HEK293 (cell line): ENCODE data around the gene SHTN1.
A peak's percentile ranks its signal among the peaks of the same experiment; 100 is the strongest.

Experiments
- CTCF ChIA-PET: fragments of 350-600 bp; formaldehyde crosslinking; extraction: SDS; loops from one replicate; lab custom pipeline; 2021; ENCODE audit warnings: antibody characterized with exemption; lab: Yijun Ruan, JAX
- POLR2A ChIA-PET: fragments of 300-600 bp; formaldehyde crosslinking; extraction: SDS; loops from one replicate; lab custom pipeline; 2020; ENCODE audit warnings: antibody characterized with exemption, inconsistent platforms; lab: Yijun Ruan, JAX
- H3K27ac ChIP-seq: fragments of 200-500 bp; sonication (Bioruptor generic); 2 replicates; pipeline ENCODE4 v1.5.1; 2014; ENCODE audit warnings: low read depth, low read length, control low read depth, inconsistent platforms; ENCODE audit errors: extremely low read depth
- H3K36me3 ChIP-seq, 2 experiments: fragments of 200-500 bp in 1 of 2; sonication (Bioruptor generic) in 1 of 2; 1 replicate in 1 of 2; 2 replicates in 1 of 2; pipeline ENCODE4 v1.5.1; 2014 to 2017; ENCODE audit warnings: inconsistent platforms in 2 of 2, low read length in 2 of 2; ENCODE audit not compliant: control insufficient read depth in 2 of 2, insufficient read depth in 1 of 2
- H3K4me1 ChIP-seq: fragments of 200-500 bp; sonication (Bioruptor generic); 2 replicates; pipeline ENCODE4 v1.5.1; 2014; ENCODE audit warnings: mild to moderate bottlenecking, low read length, inconsistent platforms; ENCODE audit not compliant: control insufficient read depth, insufficient read depth
- H3K4me3 ChIP-seq: 2 replicates; pipeline ENCODE4 v1.5.1; 2011; ENCODE audit warnings: low read depth, mild to moderate bottlenecking, control low read depth, low read length, moderate library complexity
- H3K9me3 ChIP-seq: fragments of 200-500 bp; sonication (Bioruptor generic); 2 replicates; pipeline ENCODE4 v1.5.1; 2014; ENCODE audit warnings: low read depth, low read length, inconsistent platforms; ENCODE audit not compliant: control insufficient read depth, insufficient read depth
- GFI1B ChIP-seq: fragments of 450-650 bp; formaldehyde crosslinking; IDR thresholded peaks from 2 replicates; pipeline ENCODE4 v1.5.1; 2016; ENCODE audit warnings: missing biosample characterization, missing genetic modification characterization
- IKZF3 ChIP-seq: fragments of 450-650 bp; IDR thresholded peaks from 2 replicates; pipeline ENCODE4 v1.5.0; 2018; ENCODE audit warnings: missing biosample characterization, mild to moderate bottlenecking, missing genetic modification characterization, moderate library complexity
- KLF8 ChIP-seq: fragments of 450-650 bp; formaldehyde crosslinking; IDR thresholded peaks from 2 replicates; pipeline ENCODE4 v1.5.1; 2016; ENCODE audit warnings: missing biosample characterization, missing genetic modification characterization
- PRDM1 ChIP-seq: fragments of 450-650 bp; formaldehyde crosslinking; IDR thresholded peaks from 2 replicates; pipeline ENCODE4; 2016; ENCODE audit warnings: missing biosample characterization, missing genetic modification characterization
- SP7 ChIP-seq: fragments of 450-650 bp; formaldehyde crosslinking; IDR thresholded peaks from 2 replicates; pipeline ENCODE4 v1.5.1; 2016; ENCODE audit warnings: missing biosample characterization, missing genetic modification characterization
- ZBTB21 ChIP-seq: fragments of 450-650 bp; formaldehyde crosslinking; IDR thresholded peaks from 2 replicates; pipeline ENCODE4 v1.5.1; 2017; ENCODE audit warnings: missing biosample characterization, missing genetic modification characterization
- ZEB2 ChIP-seq: fragments of 450-650 bp; formaldehyde crosslinking; IDR thresholded peaks from 2 replicates; pipeline ENCODE4 v1.5.1; 2016; ENCODE audit warnings: missing biosample characterization, missing genetic modification characterization
- ZFP69B ChIP-seq: fragments of 450-650 bp; formaldehyde crosslinking; IDR thresholded peaks from 2 replicates; pipeline ENCODE4 v1.5.1; 2016; ENCODE audit warnings: missing biosample characterization, missing genetic modification characterization
- ZNF184 ChIP-seq: fragments of 450-650 bp; IDR thresholded peaks from 2 replicates; pipeline ENCODE4 v1.5.1; 2018; ENCODE audit warnings: missing biosample characterization, mild to moderate bottlenecking, missing genetic modification characterization
- ZNF24 ChIP-seq: fragments of 450-650 bp; formaldehyde crosslinking; IDR thresholded peaks from 2 replicates; pipeline ENCODE4 v1.5.1; 2016; ENCODE audit warnings: missing biosample characterization, missing genetic modification characterization
- ZNF335 ChIP-seq: fragments of 450-650 bp; formaldehyde crosslinking; conservative IDR thresholded peaks from 2 replicates; pipeline ENCODE4 v1.5.1; 2016; ENCODE audit warnings: missing biosample characterization, missing genetic modification characterization
- ZNF366 ChIP-seq: fragments of 450-650 bp; formaldehyde crosslinking; conservative IDR thresholded peaks from 2 replicates; pipeline ENCODE4 v1.5.1; 2016; ENCODE audit warnings: missing biosample characterization, missing genetic modification characterization
- ZNF391 ChIP-seq: fragments of 450-650 bp; formaldehyde crosslinking; IDR thresholded peaks from 2 replicates; pipeline ENCODE4 v1.5.1; 2016; ENCODE audit warnings: low read depth, missing biosample characterization, missing genetic modification characterization, borderline replicate concordance
- ZNF426 ChIP-seq: fragments of 450-650 bp; formaldehyde crosslinking; IDR thresholded peaks from 2 replicates; pipeline ENCODE4 v1.5.1; 2017; ENCODE audit warnings: missing biosample characterization, missing genetic modification characterization, mild to moderate bottlenecking, inconsistent platforms, moderate library complexity
- ZNF629 ChIP-seq: fragments of 450-650 bp; formaldehyde crosslinking; IDR thresholded peaks from 2 replicates; pipeline ENCODE4 v1.5.1; 2017; ENCODE audit warnings: missing biosample characterization, missing genetic modification characterization
- ZNF660 ChIP-seq: fragments of 450-650 bp; IDR thresholded peaks from 2 replicates; pipeline ENCODE4 v1.5.1; 2018; ENCODE audit warnings: missing biosample characterization, mild to moderate bottlenecking, missing genetic modification characterization
- ZNF76 ChIP-seq: fragments of 450-650 bp; formaldehyde crosslinking; IDR thresholded peaks from 2 replicates; pipeline ENCODE4; 2016; ENCODE audit warnings: low read depth, missing biosample characterization, missing genetic modification characterization, borderline replicate concordance
- ZNF768 ChIP-seq: fragments of 450-650 bp; formaldehyde crosslinking; IDR thresholded peaks from 2 replicates; pipeline ENCODE4 v1.5.1; 2018; ENCODE audit warnings: missing biosample characterization, mild to moderate bottlenecking, missing genetic modification characterization
- ZNF791 ChIP-seq: fragments of 450-650 bp; formaldehyde crosslinking; IDR thresholded peaks from 2 replicates; pipeline ENCODE4 v1.5.1; 2016; ENCODE audit warnings: missing biosample characterization, missing genetic modification characterization
- ZNF843 ChIP-seq: fragments of 450-650 bp; formaldehyde crosslinking; IDR thresholded peaks from 2 replicates; pipeline ENCODE4 v1.5.1; 2016; ENCODE audit warnings: missing biosample characterization, missing genetic modification characterization
- ZXDB ChIP-seq: fragments of 450-650 bp; formaldehyde crosslinking; IDR thresholded peaks from 2 replicates; pipeline ENCODE4 v1.5.1; 2016; ENCODE audit warnings: missing biosample characterization, missing genetic modification characterization
- TF ChIP-seq, protein P1 (sequence below): fragments of 450-650 bp; formaldehyde crosslinking; IDR thresholded peaks from 2 replicates; pipeline ENCODE4 v1.5.1; 2016; ENCODE audit warnings: missing biosample characterization, missing genetic modification characterization, low read depth
- TF ChIP-seq, protein P2 (sequence below): fragments of 450-650 bp; formaldehyde crosslinking; IDR thresholded peaks from 2 replicates; pipeline ENCODE4 v1.5.1; 2016; ENCODE audit warnings: missing biosample characterization, missing genetic modification characterization
- TF ChIP-seq, protein P3 (sequence below): fragments of 450-650 bp; formaldehyde crosslinking; IDR thresholded peaks from 2 replicates; pipeline ENCODE4 v1.5.1; 2016; ENCODE audit warnings: missing biosample characterization, missing genetic modification characterization, borderline replicate concordance
- TF ChIP-seq, protein P4 (sequence below): fragments of 450-650 bp; formaldehyde crosslinking; IDR thresholded peaks from 2 replicates; pipeline ENCODE4 v1.5.1; 2016; ENCODE audit warnings: missing biosample characterization, missing genetic modification characterization
- TF ChIP-seq, protein P5 (sequence below): fragments of 450-650 bp; formaldehyde crosslinking; IDR thresholded peaks from 2 replicates; pipeline ENCODE4 v1.5.1; 2017; ENCODE audit warnings: missing biosample characterization, missing genetic modification characterization
- TF ChIP-seq, protein P6 (sequence below): fragments of 450-650 bp; formaldehyde crosslinking; IDR thresholded peaks from 2 replicates; pipeline ENCODE4 v1.5.1; 2016; ENCODE audit warnings: missing biosample characterization, missing genetic modification characterization

SHTN1 gene

DNA sequence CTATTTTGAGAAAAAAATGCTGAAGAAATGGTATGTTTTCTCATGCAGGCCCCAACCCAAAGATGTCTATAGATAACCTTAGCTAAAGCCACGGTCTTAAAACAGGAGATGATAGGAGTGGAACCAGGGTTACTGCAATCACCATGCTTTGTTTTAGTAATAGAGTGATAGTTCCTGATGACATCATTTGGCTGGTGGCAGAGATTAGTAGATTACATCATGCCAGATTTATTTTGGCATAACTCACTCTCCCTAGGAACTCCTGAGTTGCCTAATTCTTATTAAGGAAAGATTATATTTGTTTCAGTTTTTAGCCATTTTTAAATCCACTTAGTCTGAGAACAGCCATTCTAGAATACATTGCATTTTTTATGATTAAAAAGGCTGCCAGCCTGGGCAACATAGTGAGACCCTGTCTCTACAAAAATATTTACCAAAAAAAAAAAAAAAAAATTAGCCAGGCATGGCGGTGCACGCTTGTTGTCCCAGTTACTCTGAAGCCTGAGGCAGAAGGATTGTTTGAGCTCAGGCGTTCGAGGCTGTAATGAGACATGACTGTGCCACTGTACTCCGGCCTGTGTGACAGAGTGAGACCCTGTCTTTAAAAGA lies 137.9 kb downstream of the SHTN1 start:
- CTCF ChIA-PET, result no interaction called here
- TF ChIP-seq ZNF184 (tag by site-specific recombination) (0 out of 2 replicates have a peak, but pooled peaks have one; percentile 49), ZNF791 (no peak), ZNF660 (peak; percentile 75; the same call in 1 of the 2 replicates), ZNF391 (tag by site-specific recombination) (0 out of 2 replicates have a peak, but pooled peaks have one; percentile 23), ZBTB21 (tag by site-specific recombination) (peak; percentile 89), ZFP69B (tag by site-specific recombination) (0 out of 2 replicates have a peak, but pooled peaks have one; percentile 47), SP7 (tag by site-specific recombination) (peak; percentile 52; the same call in 1 of the 2 replicates), ZNF76 (no peak), GFI1B (tag by site-specific recombination) (0 out of 2 replicates have a peak, but pooled peaks have one; percentile 53), ZEB2 (peak; percentile 74), ZNF843 (tag by site-specific recombination) (0 out of 2 replicates have a peak, but pooled peaks have one; percentile 34), ZXDB (tag by site-specific recombination) (0 out of 2 replicates have a peak, but pooled peaks have one; percentile 14), ZNF629 (tag by site-specific recombination) (peak; percentile 95), ZNF24 (tag by site-specific recombination) (0 out of 2 replicates have a peak, but pooled peaks have one; percentile 25), PRDM1 (tag by site-specific recombination) (0 out of 2 replicates have a peak, but pooled peaks have one; percentile 7), KLF8 (tag by site-specific recombination) (no peak), ZNF366 (peak; percentile 88), ZNF768 (tag by site-specific recombination) (no peak), ZNF426 (tag by site-specific recombination) (no peak), ZNF335 (tag by site-specific recombination) (peak; percentile 62), IKZF3 (tag by site-specific recombination) (peak; percentile 60; the same call in 1 of the 2 replicates)
- TF ChIP-seq, protein P1, sequence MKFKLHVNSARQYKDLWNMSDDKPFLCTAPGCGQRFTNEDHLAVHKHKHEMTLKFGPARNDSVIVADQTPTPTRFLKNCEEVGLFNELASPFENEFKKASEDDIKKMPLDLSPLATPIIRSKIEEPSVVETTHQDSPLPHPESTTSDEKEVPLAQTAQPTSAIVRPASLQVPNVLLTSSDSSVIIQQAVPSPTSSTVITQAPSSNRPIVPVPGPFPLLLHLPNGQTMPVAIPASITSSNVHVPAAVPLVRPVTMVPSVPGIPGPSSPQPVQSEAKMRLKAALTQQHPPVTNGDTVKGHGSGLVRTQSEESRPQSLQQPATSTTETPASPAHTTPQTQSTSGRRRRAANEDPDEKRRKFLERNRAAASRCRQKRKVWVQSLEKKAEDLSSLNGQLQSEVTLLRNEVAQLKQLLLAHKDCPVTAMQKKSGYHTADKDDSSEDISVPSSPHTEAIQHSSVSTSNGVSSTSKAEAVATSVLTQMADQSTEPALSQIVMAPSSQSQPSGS (tag by site-specific recombination), result peak; percentile 96
- TF ChIP-seq, protein P2, sequence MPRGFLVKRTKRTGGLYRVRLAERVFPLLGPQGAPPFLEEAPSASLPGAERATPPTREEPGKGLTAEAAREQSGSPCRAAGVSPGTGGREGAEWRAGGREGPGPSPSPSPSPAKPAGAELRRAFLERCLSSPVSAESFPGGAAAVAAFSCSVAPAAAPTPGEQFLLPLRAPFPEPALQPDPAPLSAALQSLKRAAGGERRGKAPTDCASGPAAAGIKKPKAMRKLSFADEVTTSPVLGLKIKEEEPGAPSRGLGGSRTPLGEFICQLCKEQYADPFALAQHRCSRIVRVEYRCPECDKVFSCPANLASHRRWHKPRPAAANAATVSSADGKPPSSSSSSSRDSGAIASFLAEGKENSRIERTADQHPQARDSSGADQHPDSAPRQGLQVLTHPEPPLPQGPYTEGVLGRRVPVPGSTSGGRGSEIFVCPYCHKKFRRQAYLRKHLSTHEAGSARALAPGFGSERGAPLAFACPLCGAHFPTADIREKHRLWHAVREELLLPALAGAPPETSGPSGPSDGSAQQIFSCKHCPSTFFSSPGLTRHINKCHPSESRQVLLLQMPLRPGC (tag by site-specific recombination), result peak; percentile 48; the same call in 1 of the 2 replicates
- TF ChIP-seq, protein P3, sequence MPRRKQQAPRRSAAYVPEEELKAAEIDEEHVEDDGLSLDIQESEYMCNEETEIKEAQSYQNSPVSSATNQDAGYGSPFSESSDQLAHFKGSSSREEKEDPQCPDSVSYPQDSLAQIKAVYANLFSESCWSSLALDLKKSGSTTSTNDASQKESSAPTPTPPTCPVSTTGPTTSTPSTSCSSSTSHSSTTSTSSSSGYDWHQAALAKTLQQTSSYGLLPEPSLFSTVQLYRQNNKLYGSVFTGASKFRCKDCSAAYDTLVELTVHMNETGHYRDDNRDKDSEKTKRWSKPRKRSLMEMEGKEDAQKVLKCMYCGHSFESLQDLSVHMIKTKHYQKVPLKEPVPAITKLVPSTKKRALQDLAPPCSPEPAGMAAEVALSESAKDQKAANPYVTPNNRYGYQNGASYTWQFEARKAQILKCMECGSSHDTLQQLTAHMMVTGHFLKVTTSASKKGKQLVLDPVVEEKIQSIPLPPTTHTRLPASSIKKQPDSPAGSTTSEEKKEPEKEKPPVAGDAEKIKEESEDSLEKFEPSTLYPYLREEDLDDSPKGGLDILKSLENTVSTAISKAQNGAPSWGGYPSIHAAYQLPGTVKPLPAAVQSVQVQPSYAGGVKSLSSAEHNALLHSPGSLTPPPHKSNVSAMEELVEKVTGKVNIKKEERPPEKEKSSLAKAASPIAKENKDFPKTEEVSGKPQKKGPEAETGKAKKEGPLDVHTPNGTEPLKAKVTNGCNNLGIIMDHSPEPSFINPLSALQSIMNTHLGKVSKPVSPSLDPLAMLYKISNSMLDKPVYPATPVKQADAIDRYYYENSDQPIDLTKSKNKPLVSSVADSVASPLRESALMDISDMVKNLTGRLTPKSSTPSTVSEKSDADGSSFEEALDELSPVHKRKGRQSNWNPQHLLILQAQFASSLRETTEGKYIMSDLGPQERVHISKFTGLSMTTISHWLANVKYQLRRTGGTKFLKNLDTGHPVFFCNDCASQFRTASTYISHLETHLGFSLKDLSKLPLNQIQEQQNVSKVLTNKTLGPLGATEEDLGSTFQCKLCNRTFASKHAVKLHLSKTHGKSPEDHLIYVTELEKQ, result no peak
- TF ChIP-seq, protein P4, sequence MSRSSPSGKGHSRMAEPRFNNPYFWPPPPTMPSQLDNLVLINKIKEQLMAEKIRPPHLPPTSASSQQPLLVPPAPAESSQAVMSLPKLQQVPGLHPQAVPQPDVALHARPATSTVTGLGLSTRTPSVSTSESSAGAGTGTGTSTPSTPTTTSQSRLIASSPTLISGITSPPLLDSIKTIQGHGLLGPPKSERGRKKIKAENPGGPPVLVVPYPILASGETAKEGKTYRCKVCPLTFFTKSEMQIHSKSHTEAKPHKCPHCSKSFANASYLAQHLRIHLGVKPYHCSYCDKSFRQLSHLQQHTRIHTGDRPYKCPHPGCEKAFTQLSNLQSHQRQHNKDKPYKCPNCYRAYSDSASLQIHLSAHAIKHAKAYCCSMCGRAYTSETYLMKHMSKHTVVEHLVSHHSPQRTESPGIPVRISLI, result peak; percentile 75; the same call in 1 of the 2 replicates
- TF ChIP-seq, protein P5, sequence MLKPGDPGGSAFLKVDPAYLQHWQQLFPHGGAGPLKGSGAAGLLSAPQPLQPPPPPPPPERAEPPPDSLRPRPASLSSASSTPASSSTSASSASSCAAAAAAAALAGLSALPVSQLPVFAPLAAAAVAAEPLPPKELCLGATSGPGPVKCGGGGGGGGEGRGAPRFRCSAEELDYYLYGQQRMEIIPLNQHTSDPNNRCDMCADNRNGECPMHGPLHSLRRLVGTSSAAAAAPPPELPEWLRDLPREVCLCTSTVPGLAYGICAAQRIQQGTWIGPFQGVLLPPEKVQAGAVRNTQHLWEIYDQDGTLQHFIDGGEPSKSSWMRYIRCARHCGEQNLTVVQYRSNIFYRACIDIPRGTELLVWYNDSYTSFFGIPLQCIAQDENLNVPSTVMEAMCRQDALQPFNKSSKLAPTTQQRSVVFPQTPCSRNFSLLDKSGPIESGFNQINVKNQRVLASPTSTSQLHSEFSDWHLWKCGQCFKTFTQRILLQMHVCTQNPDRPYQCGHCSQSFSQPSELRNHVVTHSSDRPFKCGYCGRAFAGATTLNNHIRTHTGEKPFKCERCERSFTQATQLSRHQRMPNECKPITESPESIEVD, result peak; percentile 25; the same call in 1 of the 2 replicates
- TF ChIP-seq, protein P6, sequence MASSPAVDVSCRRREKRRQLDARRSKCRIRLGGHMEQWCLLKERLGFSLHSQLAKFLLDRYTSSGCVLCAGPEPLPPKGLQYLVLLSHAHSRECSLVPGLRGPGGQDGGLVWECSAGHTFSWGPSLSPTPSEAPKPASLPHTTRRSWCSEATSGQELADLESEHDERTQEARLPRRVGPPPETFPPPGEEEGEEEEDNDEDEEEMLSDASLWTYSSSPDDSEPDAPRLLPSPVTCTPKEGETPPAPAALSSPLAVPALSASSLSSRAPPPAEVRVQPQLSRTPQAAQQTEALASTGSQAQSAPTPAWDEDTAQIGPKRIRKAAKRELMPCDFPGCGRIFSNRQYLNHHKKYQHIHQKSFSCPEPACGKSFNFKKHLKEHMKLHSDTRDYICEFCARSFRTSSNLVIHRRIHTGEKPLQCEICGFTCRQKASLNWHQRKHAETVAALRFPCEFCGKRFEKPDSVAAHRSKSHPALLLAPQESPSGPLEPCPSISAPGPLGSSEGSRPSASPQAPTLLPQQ (tag by site-specific recombination), result peak; percentile 73

More for the DNA sequence above, 137.9 kb downstream of the SHTN1 start:
- POLR2A ChIA-PET, result no interaction called here
- Histone ChIP-seq H3K9me3 (no peaks in the 10 kb centered on the region), H3K4me3 (no peak overlapping the region), H3K36me3 (no peaks in the 10 kb centered on the region), H3K4me1 (no peaks in the 10 kb centered on the region), H3K27ac (no peak overlapping the region)
